Activated naive CD8-positive, alpha-beta T cell treated with anti-CD3 and anti-CD28 coated beads, Interleukin-2, amount 50 U/mL, for 24 hours (primary cell): ENCODE measurements around the gene DGKH.

Source experiments
- ATAC-seq: fragments of 150-1000 bp; cut with Tn5 transposase; one replicate; pipeline ENCODE4 v1.10.0; 2021
- DNase-seq: peaks from one replicate; pipeline ENCODE4 v3.0.0; 2021
- H3K27ac Mint-ChIP-seq: one replicate; pipeline ENCODE4 v1.8.0; 2021; ENCODE audit warnings: mild to moderate bottlenecking, mixed read lengths
- H3K27me3 Mint-ChIP-seq: one replicate; pipeline ENCODE4 v1.8.0; 2021; ENCODE audit warnings: mixed read lengths
- H3K36me3 Mint-ChIP-seq: one replicate; pipeline ENCODE4 v1.8.0; 2021; ENCODE audit warnings: low read depth, mixed read lengths
- H3K4me1 Mint-ChIP-seq: one replicate; pipeline ENCODE4 v1.8.0; 2021; ENCODE audit warnings: mixed read lengths
- H3K4me3 Mint-ChIP-seq: one replicate; pipeline ENCODE4 v1.8.0; 2021; ENCODE audit warnings: mild to moderate bottlenecking, moderate library complexity, mixed read lengths
- H3K9me3 Mint-ChIP-seq: one replicate; pipeline ENCODE4 v1.8.0; 2021; ENCODE audit warnings: mixed read lengths

Gene DGKH

GRCh38 chr13:42048342-42048683 is at the start of gene DGKH:
TSS of gene DGKH (plus strand) at chr13:42048648. CDS start at chr13:42048774, 126 bp downstream.
- Mint-ChIP-seq H3K4me3 (peak within 1 kb of the TSS; percentile 83), H3K27ac (peak within 1 kb of the TSS; percentile 79), H3K9me3 (no peaks in the 10 kb centered on the region), H3K36me3 (peaks cover 13% of the 10 kb centered on the region), H3K4me1 (peaks cover 28% of the 10 kb centered on the region), H3K27me3 (peaks cover 11% of the 10 kb centered on the region)
- ATAC-seq (peak; percentile 35), DNase-seq (peak; percentile 43)

GRCh38 chr13:42000846-42001245 is 47.6 kb upstream of the DGKH start:
- no peaks in the 10 kb centered on the region for H3K4me1 Mint-ChIP-seq
- DNase-seq (no peak), ATAC-seq (no peak)
- H3K36me3 Mint-ChIP-seq = no peaks in the 10 kb centered on the region
- H3K27ac Mint-ChIP-seq = no peak overlapping the region
- H3K4me3 Mint-ChIP-seq = no peak overlapping the region
- H3K9me3 Mint-ChIP-seq = no peaks in the 10 kb centered on the region
- H3K27me3 Mint-ChIP-seq = peaks cover 4% of the 10 kb centered on the region

GRCh38 chr13:42001580-42001979 is 46.9 kb upstream of the DGKH start:
- Mint-ChIP-seq H3K36me3 (no peaks in the 10 kb centered on the region), H3K4me1 (no peaks in the 10 kb centered on the region), H3K27me3 (peaks cover 4% of the 10 kb centered on the region), H3K4me3 (no peak overlapping the region), H3K27ac (no peak overlapping the region), H3K9me3 (no peaks in the 10 kb centered on the region)
- DNase-seq = no peak
- no peak for ATAC-seq

GRCh38 chr13:42002066-42002465 is 46.4 kb upstream of the DGKH start:
- H3K4me1 Mint-ChIP-seq = no peaks in the 10 kb centered on the region
- H3K4me3 Mint-ChIP-seq = no peak overlapping the region
- no peaks in the 10 kb centered on the region for H3K9me3 Mint-ChIP-seq
- no peak for ATAC-seq
- H3K27ac Mint-ChIP-seq = no peak overlapping the region
- DNase-seq = no peak
- peaks cover 4% of the 10 kb centered on the region for H3K27me3 Mint-ChIP-seq
- no peaks in the 10 kb centered on the region for H3K36me3 Mint-ChIP-seq

GRCh38 chr13:42007844-42008243 is 40.6 kb upstream of the DGKH start:
- no peak for ATAC-seq
- Mint-ChIP-seq H3K36me3 (no peaks in the 10 kb centered on the region), H3K9me3 (no peaks in the 10 kb centered on the region), H3K4me3 (no peak overlapping the region), H3K27ac (no peak overlapping the region), H3K4me1 (peaks cover 3% of the 10 kb centered on the region), H3K27me3 (no peaks in the 10 kb centered on the region)
- DNase-seq = no peak

- DNase-seq (no peak), ATAC-seq (no peak)
- Mint-ChIP-seq H3K27me3 (peaks cover under 1% of the 10 kb centered on the region), H3K9me3 (no peaks in the 10 kb centered on the region), H3K4me3 (no peak overlapping the region), H3K27ac (no peak overlapping the region), H3K4me1 (peaks cover 3% of the 10 kb centered on the region), H3K36me3 (no peaks in the 10 kb centered on the region)
These were observed 39.4 kb upstream of the DGKH start for GRCh38 chr13:42009057-42009456.

GRCh38 chr13:42011601-42012350 is 36.7 kb upstream of the DGKH start:
- peaks cover 2% of the 10 kb centered on the region for H3K27me3 Mint-ChIP-seq
- H3K9me3 Mint-ChIP-seq = no peaks in the 10 kb centered on the region
- DNase-seq (no peak), ATAC-seq (no peak)
- H3K4me3 Mint-ChIP-seq = no peak overlapping the region
- no peaks in the 10 kb centered on the region for H3K36me3 Mint-ChIP-seq
- peaks cover 3% of the 10 kb centered on the region for H3K4me1 Mint-ChIP-seq
- no peak overlapping the region for H3K27ac Mint-ChIP-seq

GRCh38 chr13:42014119-42014518 is 34.3 kb upstream of the DGKH start:
- no peak for DNase-seq
- H3K4me3 Mint-ChIP-seq = no peak overlapping the region
- H3K4me1 Mint-ChIP-seq = no peaks in the 10 kb centered on the region
- H3K9me3 Mint-ChIP-seq = no peaks in the 10 kb centered on the region
- H3K36me3 Mint-ChIP-seq = no peaks in the 10 kb centered on the region
- ATAC-seq = no peak
- H3K27me3 Mint-ChIP-seq = peaks cover 11% of the 10 kb centered on the region
- no peak overlapping the region for H3K27ac Mint-ChIP-seq

- no peak overlapping the region for H3K4me3 Mint-ChIP-seq
- no peak for ATAC-seq
- H3K36me3 Mint-ChIP-seq = no peaks in the 10 kb centered on the region
- H3K27me3 Mint-ChIP-seq = peaks cover 11% of the 10 kb centered on the region
- H3K9me3 Mint-ChIP-seq = no peaks in the 10 kb centered on the region
- no peak for DNase-seq
- no peak overlapping the region for H3K27ac Mint-ChIP-seq
- H3K4me1 Mint-ChIP-seq = no peaks in the 10 kb centered on the region
These were observed 31.2 kb upstream of the DGKH start for GRCh38 chr13:42017264-42017663.

GRCh38 chr13:42021851-42022250 is 26.6 kb upstream of the DGKH start:
- DNase-seq (no peak), ATAC-seq (no peak)
- Mint-ChIP-seq H3K9me3 (no peaks in the 10 kb centered on the region), H3K4me3 (no peak overlapping the region), H3K27me3 (peaks cover 8% of the 10 kb centered on the region), H3K36me3 (no peaks in the 10 kb centered on the region), H3K4me1 (no peaks in the 10 kb centered on the region), H3K27ac (no peak overlapping the region)

- no peaks in the 10 kb centered on the region for H3K9me3 Mint-ChIP-seq
- DNase-seq (no peak), ATAC-seq (no peak)
- H3K4me3 Mint-ChIP-seq = no peak overlapping the region
- H3K4me1 Mint-ChIP-seq = no peaks in the 10 kb centered on the region
- H3K27ac Mint-ChIP-seq = no peak overlapping the region
- peaks cover 5% of the 10 kb centered on the region for H3K27me3 Mint-ChIP-seq
- no peaks in the 10 kb centered on the region for H3K36me3 Mint-ChIP-seq
These were observed 26.1 kb upstream of the DGKH start for GRCh38 chr13:42022336-42022735.

- Mint-ChIP-seq H3K36me3 (no peaks in the 10 kb centered on the region), H3K4me1 (no peaks in the 10 kb centered on the region), H3K27ac (no peak overlapping the region), H3K4me3 (no peak overlapping the region), H3K27me3 (no peaks in the 10 kb centered on the region), H3K9me3 (no peaks in the 10 kb centered on the region)
- no peak for DNase-seq
- no peak for ATAC-seq
These were observed 25.5 kb upstream of the DGKH start for GRCh38 chr13:42022796-42023493.

- no peak overlapping the region for H3K27ac Mint-ChIP-seq
- DNase-seq = no peak
- H3K4me3 Mint-ChIP-seq = no peak overlapping the region
- H3K27me3 Mint-ChIP-seq = peaks cover 6% of the 10 kb centered on the region
- H3K36me3 Mint-ChIP-seq = no peaks in the 10 kb centered on the region
- no peaks in the 10 kb centered on the region for H3K4me1 Mint-ChIP-seq
- no peaks in the 10 kb centered on the region for H3K9me3 Mint-ChIP-seq
- no peak for ATAC-seq
These were observed 21.2 kb upstream of the DGKH start for GRCh38 chr13:42027286-42027685.

- Mint-ChIP-seq H3K9me3 (no peaks in the 10 kb centered on the region), H3K27me3 (peaks cover 6% of the 10 kb centered on the region), H3K27ac (no peak overlapping the region), H3K4me1 (no peaks in the 10 kb centered on the region), H3K36me3 (no peaks in the 10 kb centered on the region), H3K4me3 (no peak overlapping the region)
- ATAC-seq (no peak), DNase-seq (no peak)
These were observed 20.2 kb upstream of the DGKH start for GRCh38 chr13:42028113-42028799.

GRCh38 chr13:42035905-42036521 is 12.4 kb upstream of the DGKH start:
- ATAC-seq = no peak
- Mint-ChIP-seq H3K27ac (no peak overlapping the region), H3K27me3 (peaks cover 8% of the 10 kb centered on the region), H3K4me3 (no peak overlapping the region), H3K4me1 (peaks cover 14% of the 10 kb centered on the region), H3K36me3 (peaks cover 2% of the 10 kb centered on the region), H3K9me3 (peaks cover 10% of the 10 kb centered on the region)
- no peak for DNase-seq
